ENCODE results near the gene PRPF18. TPM values are rescaled to one million over a fixed set of nuclear protein-coding genes. Genes with fewer than 3 reads are reported as not detected.

PRPF18 gene, protein sequence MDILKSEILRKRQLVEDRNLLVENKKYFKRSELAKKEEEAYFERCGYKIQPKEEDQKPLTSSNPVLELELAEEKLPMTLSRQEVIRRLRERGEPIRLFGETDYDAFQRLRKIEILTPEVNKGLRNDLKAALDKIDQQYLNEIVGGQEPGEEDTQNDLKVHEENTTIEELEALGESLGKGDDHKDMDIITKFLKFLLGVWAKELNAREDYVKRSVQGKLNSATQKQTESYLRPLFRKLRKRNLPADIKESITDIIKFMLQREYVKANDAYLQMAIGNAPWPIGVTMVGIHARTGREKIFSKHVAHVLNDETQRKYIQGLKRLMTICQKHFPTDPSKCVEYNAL
- total RNA-seq: 46.6 and 46.7 TPM in 2 replicates

DNA sequence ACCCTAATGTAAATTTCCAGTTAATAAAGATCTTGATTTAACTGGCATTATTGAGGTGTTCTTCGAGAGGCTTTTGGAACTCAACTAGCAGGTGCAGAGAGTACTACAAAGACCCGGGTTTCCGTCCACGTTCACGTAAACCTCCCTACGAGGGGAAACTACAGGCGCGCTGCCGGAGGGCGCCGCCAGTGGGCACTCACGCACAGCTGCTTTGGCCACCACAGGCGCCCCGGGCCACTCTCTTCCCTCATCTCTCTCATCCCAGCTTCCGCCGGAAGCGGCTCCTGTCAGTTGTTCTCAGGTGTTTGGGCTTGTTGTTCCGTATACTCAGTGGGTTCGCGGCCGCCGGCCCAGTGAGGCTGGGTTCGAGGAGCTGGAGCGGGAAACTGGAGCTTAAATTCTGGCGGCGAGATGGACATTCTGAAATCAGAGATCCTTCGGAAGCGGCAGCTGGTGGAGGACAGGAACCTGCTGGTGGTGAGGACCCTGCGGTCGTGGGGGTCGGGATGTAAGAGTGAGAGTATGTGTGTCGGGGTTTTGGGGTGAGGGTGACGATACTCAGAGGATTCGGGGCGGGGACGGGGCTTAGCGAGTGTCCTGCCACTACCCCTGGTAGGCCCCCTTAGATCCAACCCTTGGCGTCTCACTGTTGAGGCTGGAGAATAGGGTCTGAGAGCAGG, at the start of gene PRPF18:
Gene PRPF18 (plus strand): TSS at position 290 of the 680 bp plus-strand sequence. CDS start 122 bp downstream, at position 412.

Other genes starting within 250 kb of the PRPF18 start
- 22.4 and 31.5 TPM in 2 replicates for gene SEPHS1, start 238.7 kb upstream of the PRPF18 start, total RNA-seq
- 1.9 and 5.4 TPM in 2 replicates for gene BEND7, start 58.0 kb upstream of the PRPF18 start, total RNA-seq

Data from uterine smooth muscle cell (primary cell).